A673 (cell line): ENCODE results near the gene KCNJ15.

Experiments used
- CTCF ChIP-seq: fragments of 300-800, 200-600 bp; sonication (generic); conservative IDR thresholded peaks from 2 replicates; pipeline ENCODE4 v1.5.1; 2017; ENCODE audit warnings: low read depth, mild to moderate bottlenecking, antibody characterized with exemption, low read length, moderate library complexity, mixed read lengths
- EZH2 ChIP-seq: fragments of 200-600 bp; sonication (generic); IDR thresholded peaks from 2 replicates; pipeline ENCODE4 v1.6.1; 2017; ENCODE audit warnings: borderline replicate concordance, low read depth, mild to moderate bottlenecking, mixed read lengths, antibody characterized with exemption, low read length; ENCODE audit not compliant: poor library complexity, severe bottlenecking

- TF ChIP-seq CTCF (no peak), EZH2 (no peak)
These were observed 95.2 kb downstream of the KCNJ15 start for GRCh38 chr21:38351961-38352521.
